Stimulated activated CD4-positive, alpha-beta T cell treated with anti-CD3 and anti-CD28 coated beads, Interleukin-2, amount 100 ng/mL, for 24 hours (primary cell): ENCODE data around the gene KIT.
A peak's percentile ranks its signal among the peaks of the same experiment; 100 is the strongest.
"Not testable (repeated sequence)": the region's sequence is repeated elsewhere in the genome, so short reads cannot be mapped to it uniquely, and the experiment has no call there.

Source experiments
- DNase-seq, 2 donors: peaks; one replicate each; pipeline ENCODE4 v3.0.0-alpha.2; 2020

KIT gene

DNA sequence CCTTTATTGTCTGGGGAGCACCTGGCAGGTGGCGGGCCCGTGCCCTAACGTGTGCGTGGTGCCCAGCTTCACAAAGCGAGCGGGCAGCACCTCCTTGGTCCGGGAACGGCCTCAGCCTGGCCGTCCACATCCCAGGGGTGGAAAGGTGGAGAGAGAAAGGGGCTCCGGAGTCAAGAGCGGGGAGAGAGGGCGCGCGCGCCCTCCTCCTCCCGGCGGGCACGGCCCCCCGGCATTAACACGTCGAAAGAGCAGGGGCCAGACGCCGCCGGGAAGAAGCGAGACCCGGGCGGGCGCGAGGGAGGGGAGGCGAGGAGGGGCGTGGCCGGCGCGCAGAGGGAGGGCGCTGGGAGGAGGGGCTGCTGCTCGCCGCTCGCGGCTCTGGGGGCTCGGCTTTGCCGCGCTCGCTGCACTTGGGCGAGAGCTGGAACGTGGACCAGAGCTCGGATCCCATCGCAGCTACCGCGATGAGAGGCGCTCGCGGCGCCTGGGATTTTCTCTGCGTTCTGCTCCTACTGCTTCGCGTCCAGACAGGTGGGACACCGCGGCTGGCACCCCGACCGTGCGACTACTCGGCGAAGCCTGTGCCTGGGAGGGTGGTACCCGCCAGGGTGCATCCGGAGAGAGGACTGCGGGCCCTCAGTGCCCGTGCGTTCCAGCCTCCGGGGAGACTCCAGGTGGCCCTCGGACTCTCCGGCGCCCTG lies at the start of gene KIT:
KIT (plus strand) TSS at position 407 of the 701 bp plus-strand sequence; CDS start at position 465, 58 bp downstream.
- DNase-seq, result peak; percentile 21 to 30

DNA sequence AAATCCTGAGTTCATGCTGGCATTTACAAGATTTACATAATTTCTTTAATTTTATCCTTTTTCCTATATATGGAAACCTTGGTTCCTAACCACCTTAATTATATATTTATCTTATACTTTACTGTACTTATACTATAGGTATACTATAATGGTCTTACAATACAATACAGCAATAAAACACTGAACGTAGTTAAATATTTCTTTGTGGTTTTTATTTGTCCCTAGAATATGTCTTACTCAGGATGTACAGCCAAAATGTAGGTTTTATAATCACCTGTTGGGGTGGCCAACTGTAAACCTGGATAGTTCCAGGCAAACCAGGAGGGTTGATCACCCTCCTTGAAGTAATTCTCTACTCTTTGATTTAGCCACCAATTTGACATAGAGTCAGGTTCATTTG lies 48.4 kb upstream of the KIT start:
- DNase-seq, result no peak

DNA sequence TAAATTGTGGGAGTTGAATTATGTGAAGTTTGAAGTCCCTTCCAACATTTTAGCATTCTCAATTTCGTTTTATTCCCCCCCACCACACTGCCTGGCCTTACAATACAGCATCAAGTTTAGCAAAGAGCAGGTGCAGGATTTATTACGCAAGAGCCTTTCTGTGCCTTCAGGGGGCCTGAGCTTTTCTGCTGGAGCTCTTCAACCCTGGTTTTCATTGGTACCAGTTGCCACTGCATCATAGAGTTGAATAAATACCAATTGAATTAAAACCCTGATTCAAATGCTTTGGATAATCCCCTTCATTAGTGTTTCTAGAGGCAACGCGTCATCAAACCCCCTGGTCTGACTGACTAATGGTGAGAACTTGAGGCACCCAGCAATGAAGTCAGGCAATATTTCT lies 43.6 kb upstream of the KIT start:
- DNase-seq, result no peak

DNA sequence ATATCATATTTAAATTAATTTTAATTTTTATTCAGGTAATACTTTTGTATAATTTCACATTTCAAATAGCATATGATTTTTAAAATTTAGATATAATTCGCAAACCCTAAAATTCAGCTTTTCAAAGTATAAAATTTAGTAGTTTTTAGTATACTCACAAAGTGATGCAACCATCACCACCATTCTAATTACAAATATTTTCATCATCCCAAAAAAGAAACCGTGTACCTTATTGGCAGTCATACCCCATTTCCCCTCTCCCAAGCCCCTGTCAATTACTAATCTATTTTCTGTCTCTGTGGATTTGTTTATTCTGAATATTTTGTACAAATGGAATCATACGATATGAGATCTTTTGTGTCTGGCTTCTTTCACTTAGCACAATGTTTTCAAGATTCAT lies 37.0 kb upstream of the KIT start:
- DNase-seq, result no peak

DNA sequence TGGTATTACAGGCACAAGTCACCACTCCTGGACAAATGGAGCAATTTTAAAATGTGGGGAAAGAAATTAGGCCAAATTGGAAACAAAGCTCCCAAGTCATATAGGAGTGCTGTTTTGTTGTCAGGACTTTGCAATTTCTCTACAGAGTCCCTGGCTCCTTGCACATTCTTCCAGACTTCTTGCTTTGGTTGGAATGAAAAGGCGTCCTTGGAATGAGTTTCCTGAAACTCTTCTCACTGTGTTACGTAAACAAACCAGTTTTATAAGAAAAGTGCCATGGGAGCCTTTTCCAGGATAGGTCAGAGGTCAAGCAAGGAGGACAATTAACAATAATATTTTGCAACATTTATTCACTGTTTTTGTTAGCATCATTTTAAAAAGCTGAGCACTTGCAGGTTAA lies 32.4 kb upstream of the KIT start:
- no peak for DNase-seq

DNA sequence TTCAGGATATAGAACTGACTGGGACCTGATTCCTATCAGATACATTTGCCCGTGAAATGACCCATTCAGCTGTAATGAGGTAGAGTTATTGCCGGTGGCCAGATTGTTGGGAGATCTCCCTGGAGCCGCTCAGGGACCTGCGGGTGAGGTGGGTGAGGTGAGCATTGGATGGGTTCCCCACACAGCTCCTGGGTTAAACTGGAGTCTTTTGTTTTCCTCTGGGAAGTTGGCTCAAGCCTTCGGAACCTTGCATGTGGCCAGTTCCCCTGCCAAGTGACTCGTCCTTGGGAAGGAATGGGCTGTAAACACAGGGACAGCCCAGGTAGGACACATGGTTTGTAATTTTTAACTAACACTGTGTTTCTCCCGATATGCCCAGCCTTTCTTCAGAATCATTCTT lies 31.6 kb upstream of the KIT start:
- DNase-seq, result no peak

DNA sequence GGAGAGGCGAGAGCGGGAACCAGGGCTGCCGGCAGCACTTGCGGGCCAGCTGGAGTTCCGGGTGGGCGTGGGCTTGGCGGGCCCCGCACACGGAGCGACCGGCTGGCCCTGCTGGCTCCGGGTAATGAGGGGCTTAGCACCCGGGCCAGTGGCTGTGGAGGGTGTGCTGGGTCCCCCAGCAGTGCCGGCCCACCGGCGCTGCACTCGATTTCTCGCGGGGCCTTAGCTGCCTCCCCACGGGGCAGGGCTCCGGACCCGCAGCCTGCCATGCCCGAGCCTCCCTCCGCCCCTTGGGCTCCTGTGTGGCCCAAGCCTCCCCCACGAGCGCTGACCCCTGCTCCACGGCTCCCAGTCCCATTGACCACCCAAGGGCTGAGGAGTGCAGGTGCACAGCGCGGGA lies 25.2 kb upstream of the KIT start:
- no peak for DNase-seq

DNA sequence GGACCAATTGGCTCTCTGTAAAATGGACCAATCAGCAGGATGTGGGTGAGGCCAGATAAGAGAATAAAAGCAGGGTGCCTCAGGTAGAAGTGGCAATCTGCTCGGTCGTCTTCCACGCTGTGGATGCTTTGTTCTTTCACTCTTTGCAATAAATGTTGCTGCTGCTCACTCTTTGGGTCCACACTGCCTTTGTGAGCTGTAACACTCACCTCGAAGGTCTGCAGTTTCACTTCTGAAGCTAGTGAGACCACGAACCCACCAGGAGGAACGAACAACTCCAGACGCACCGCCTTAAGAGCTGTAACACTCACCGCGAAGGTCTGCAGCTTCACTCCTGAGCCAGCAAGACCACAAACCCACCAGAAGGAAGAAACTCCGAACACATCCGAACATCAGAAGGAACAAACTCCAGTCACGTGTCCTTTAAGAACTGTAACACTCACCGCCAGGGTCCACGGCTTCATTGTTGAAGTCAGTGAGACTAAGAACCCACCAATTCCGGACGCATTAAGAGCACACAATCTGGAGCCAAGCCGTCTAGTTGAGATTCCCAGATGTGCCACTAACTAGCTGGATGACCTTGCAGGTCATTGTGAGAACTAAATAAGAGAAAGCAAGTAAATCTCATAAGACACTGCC lies 24.5 kb upstream of the KIT start:
- DNase-seq, result not testable (repeated sequence)

DNA sequence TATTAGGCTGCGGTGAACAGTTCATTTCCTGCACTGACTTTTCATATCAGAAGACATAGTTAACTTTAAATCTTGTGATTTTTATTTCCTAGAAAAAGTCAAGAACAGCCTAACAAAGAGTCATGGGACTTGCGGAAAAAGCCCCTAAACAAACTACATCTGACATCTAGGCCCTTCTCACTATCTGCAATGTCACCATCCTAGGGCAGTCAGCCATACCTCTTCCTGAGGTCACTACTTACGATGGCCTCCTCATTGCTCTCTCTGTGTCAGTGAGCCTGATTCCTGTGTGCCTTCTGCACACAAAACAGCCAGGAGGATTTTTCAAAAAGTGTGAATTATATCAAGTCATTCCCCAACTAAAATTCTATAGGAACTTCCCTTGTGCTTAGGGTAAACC lies 22.4 kb upstream of the KIT start:
- DNase-seq, result no peak

DNA sequence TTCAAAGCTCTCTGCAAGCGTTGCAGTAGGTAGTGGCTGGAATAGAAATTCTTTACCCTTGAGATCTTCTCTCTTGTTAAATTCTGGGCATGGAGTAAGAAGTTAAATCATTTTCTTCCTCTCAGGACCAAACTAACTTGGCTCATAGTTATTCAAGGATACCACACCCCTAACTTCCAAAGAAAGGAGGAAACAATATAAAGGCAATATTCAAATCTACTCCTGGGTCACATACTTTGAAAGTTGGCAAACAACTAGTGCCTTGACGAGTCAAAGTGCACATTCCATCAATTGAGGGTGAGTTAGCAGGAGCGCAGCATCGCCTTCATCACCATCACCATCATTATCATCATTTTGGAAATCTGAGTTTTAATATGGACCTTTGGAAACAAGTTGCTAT lies 20.4 kb upstream of the KIT start:
- no peak for DNase-seq

DNA sequence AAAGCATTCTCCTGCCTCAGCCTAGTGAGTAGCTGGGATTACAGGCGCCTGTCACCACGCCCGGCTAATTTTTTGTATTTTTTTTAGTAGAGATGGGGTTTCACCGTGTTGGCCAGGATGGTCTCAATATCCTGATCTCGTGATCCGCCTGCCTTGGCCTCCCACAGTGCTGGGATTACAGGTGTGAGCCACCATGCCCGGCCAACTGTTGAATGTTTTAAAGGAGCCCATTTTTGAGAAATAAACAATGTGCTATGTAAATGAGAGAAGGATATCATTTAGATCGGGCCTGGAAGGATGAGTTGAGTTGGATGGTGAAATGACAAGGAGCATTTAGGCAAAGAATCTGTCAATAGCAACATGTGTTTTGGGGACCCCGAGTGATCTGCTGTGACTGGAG lies 16.7 kb upstream of the KIT start:
- not testable (repeated sequence) for DNase-seq

DNA sequence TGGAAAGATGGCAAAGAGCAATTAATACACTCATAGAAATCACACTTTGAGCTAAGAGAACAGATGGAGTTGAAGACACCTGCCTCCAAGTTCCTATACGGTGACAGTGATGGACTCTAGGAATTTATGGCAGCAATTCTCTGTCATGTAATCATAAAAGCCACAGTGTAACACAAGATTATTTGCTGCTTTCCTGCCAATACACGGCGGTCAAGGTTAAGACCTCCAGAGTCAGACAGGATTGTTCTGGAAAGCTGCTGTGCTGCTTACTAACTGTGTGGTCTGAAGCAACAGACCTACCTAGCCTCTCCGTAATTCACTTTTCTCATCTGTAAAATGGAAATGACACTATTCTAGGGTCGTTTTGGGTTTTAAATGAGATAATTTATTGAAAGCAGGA lies 14.6 kb upstream of the KIT start:
- DNase-seq, result no peak

DNA sequence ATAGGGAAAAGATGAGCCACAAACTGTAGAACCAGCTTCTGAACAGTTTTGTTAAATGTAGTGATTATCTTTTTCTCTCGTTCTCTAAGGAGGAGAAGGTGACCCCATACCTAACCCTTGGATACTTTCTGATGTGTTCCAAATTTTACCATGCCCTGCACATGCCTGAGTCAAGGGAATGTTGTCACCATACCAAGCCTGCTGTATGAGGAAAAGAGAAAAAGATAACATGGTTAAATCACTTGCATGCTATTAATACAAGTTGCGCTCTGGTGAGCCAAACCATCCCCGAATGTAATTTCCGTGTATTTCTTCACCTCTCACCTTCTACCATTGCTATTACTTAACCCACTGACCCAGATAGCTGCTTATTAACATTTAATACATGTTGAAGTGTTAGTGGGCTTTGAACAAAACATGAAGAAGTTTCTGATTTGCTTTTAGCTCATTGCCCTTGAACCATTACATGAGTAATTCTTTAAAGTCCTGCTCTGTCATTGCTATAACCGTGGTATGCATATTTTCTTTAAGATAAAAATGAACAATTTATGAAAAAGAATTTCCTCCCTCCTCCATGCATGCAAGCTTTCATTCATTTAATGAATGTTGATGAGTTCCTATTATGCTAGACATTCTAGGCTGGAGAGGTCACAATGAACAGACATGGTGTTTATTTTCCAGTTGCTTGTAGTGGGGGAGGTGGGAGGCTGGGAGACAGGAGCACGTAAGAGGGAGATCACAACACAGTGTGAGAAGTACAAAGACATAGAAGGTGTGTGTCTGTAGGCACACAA lies 13.6 kb upstream of the KIT start:
- DNase-seq, result no peak

DNA sequence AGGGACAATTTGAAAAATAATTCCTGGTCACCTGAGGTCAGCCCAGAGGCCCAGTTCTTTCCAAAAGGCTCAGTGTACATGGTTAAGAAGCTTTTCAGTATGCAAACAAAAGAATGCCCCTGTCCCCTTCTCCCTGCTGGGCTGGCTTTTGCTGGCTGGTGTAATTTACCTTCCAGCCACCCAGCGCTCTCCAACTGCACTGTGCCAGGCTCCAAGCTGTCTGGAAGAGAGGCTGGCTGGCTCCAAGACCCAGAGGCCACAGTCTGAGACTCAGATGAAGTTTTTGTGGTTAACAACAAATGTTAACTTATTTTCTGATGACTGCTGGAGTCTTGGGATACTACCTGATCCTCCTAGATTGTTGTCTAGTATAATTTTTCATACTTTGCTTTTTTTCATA lies 11.9 kb upstream of the KIT start:
- no peak for DNase-seq

DNA sequence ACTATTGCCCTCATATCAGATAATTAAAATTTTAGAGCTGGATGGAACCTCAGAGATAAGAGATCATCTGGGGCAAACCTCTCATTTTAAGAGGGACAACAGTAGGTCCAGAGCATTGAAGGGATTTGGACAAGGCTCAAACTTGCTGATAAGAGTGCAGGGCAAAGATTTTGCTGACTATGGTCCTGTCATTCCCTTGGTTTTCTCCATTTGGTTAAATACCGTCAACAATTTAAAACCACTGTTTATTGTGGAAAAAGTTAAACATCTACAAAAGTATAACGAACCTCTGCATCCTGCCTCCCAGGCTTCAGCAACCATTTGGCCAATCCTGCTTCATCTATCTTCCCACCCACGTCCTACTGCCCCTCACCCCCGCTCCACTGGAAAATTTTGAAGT lies 10.7 kb upstream of the KIT start:
- DNase-seq, result no peak

DNA sequence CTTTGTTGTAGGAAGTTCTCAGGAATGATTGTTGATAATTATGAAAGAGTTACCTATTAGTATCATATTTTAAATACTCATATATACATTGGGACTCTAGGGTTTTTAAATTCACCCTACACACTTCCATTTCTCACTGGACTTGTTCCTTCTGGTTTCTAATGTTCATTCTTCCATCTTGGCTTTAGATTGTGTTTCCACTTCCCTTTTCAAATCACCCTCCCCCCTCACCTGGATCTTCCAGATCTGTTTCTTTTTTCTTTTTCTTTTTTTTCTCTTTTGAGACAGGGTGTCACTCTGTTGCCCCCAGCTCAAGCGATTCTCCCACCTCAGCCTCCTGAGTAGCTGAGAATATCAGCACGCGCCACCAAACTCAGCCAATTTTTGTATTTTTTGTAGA lies 6.7 kb upstream of the KIT start:
- no peak for DNase-seq

DNA sequence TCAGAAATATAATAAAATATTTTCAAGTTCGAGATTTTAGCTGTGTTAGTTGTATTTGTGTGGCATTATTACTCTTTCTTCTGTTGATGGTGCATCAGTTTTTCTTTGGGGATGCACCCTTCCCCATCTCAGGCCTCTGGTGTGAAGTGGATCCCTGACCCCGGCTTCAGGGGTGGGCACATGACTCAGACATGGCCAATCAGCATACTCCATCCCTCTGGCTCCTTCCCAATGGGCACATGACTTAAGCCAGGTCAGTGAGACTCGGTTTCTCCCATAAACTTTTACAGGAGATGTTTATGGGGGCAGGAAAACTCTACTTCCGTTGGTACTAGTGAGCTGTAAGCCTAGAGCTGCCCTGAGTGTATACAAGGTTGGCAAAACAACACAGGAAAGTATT lies 3.0 kb upstream of the KIT start:
- DNase-seq, result no peak

DNA sequence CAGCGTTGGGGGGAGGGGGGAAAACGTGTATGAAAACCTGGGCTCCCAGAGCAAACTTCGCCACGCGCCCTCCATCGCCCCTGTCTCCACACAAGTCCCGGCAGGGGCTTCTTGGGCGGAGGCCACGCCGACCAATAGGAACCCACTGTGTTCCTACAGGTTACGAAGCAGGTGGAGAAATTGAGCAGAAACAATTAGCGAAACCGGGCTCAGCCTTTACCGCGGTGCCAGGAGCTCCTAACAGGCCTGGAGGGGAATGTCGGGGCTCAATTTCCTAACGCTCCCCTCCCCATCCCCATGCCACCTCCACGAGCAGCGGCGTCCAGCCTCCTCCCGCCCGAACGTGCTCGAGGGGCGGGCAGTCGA lies 589 bp upstream of the KIT start:
- DNase-seq, result no peak

DNA sequence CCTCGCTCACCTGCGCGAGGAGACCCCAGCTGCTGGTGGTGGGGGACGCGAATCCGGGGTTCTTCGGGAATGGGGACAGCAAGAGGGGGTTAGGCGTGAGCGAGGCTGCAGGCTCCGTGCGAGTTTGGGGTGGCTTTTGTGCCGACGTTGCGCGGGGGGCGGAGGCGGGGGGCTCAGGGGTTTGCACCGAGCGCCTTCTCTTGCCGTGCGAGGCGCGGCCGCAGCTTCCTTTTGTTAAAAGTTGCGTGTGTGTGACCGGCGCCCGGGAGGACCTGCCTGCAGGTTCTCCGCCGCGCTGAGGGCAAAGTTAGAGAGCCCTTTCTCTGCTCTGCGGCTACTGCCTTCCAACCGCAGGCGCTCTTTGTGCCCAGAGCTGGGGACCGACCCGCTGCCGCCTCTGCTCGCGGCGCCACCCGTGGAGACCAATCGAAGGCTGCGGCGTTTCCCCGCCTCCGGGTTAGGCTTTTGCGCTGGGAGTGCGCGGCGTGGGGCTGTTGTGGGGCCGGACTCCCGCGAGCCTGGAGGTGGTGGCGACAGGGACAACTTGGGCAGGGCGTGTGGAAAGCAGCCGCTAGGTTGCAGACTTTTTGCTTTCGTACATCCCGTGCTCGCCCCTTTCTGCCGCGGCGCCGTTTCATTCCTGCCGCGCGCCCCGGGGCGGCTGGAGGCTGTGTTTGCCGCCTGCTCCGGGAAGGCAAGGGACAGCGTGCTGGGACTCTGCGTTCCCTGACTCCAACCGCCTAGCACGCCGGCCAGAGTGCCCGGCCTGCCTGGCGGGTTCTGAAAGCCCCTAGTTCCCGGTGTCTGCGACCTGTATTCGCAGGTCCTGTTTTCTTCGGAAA lies 716 bp downstream of the KIT start:
- peak; percentile 22 to 46 for DNase-seq

DNA sequence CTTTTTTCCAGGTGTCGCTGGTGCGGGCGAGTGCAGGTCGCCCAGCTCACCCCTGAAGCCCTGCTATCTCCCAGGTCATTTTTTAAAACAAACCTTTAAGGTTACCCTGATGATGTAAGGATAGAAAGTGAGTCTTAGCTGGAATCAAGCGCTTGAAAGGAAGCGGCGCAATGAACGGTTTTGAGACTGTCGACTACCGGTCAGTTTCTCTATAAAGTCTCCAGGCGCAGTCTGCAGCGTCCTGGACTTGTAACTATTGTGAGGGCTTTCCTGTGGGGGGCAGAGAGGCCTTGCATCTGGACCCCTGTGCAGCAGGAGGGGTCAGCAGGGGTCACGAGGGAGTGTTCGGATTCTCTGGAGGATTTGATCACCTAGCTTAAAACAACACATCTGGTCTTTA lies 1.6 kb downstream of the KIT start:
- no peak for DNase-seq

DNA sequence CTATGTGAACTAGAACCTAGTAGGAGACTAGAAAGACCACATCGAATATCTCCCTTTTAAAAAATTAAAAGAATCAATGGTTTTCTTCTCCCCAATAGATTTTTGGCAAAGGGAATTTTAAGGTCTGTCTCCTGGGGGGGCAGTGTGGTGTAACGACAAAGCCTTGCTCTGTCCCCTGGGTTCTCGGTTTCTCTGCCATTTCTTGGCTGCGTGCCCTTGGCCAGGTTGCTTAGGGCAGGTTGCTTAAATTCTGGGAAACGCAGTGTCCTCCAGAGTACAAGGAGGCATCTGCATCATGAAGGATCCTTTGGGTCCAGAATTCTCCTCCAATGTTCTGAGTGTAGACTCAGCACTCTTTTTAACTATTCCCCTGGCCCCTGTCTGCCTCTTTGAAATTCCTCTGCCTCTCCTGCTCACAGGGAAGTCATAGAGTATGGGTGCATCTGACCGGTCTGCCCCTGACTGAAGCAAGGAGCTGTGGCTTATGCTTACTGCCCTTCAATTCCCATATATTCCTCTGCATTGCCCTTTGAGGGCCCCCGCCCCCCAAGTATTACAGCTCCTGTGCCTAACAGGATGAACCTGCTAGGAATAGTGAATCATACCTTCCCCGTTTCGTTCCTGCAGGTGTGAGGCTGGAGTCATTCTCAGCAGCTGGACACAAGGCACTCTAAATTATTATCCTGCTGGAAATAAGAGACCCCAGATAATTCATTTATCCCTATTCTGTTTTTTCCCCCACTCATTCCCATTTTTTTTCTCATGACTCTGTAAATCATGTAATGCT lies 2.2 kb downstream of the KIT start:
- DNase-seq, result no peak

DNA sequence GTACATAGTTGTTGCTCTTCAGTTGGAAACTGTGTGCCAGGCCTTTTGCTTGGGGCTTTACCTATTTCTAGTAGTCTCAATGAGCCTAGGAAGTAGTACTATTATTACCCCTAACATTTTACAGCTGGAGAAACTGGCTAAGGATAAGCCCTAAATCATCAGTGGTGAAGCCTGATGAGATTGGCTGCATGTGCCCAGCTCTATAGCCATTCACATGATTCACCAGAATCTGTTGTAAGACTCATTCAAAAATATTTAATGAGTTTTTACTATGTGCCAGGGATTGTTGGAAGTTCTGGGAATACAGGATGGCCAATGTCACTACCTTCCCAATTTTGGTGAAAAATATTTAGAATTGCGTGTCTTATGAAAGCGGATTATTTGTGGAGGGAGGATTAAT lies 2.8 kb downstream of the KIT start:
- no peak for DNase-seq

DNA sequence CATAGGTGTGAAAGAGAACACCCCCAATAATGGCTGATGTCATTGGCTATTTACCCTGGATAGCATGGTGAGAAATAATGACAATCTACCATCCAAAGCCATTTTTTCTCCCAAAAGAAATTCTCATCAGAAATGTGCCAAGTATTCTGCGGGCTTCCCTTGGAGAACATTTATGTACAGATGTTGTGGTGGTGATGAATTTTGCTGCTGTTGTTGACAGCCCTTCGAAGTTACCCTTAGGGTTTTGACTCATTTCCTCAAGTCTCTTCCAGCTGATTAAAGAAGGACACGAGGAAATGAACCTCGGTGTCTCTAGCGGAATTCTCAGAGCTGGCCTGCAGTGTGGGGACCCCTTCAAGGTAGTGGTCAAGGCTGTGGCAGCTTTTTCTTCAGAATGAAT lies 3.4 kb downstream of the KIT start:
- no peak for DNase-seq
